Kidney (tissue), 14 donors: ENCODE measurements around the gene MTA2. TPM values are rescaled to one million over a fixed set of nuclear protein-coding genes. Genes with fewer than 3 reads are reported as not detected.
A peak's percentile ranks its signal among the peaks of the same experiment; 100 is the strongest.

Source experiments
- DNase-seq, 5 donors: peaks; one replicate each; pipeline ENCODE4 v3.0.0-alpha.2; 2013 to 2020
- FAIRE-seq: peaks from 2 replicates; lab custom pipeline; 2012; peaks lifted over from hg19 to GRCh38; lab: Jason Lieb, UNC
- H3K27ac ChIP-seq, 2 donors: one replicate each; pipeline ENCODE4 v1.7.0; 2013; ENCODE audit warnings: low read depth in 2 of 2, low read length in 2 of 2, inconsistent platforms in 1 of 2
- H3K27me3 ChIP-seq: one replicate; pipeline ENCODE4 v1.7.1; 2013; ENCODE audit warnings: low read length, inconsistent platforms; ENCODE audit not compliant: control insufficient read depth, insufficient read depth
- H3K36me3 ChIP-seq, 3 donors: one replicate each; pipeline versions ENCODE4 v1.7.0 to v1.7.1; 2013; ENCODE audit warnings: low read length in 3 of 3, control low read depth in 1 of 3, inconsistent platforms in 1 of 3; ENCODE audit not compliant: insufficient read depth in 3 of 3, control insufficient read depth in 2 of 3
- H3K4me1 ChIP-seq, 3 donors: one replicate each; pipeline versions ENCODE4 v1.7.0 to v1.7.1; 2013; ENCODE audit warnings: low read length in 3 of 3, inconsistent platforms in 1 of 3, low read depth in 1 of 3; ENCODE audit not compliant: control insufficient read depth in 2 of 3, insufficient read depth in 2 of 3
- H3K4me3 ChIP-seq, 3 donors: one replicate each; pipeline versions ENCODE4 v1.7.0 to v1.8.1; 2013; ENCODE audit warnings: low read length in 3 of 3, control low read depth in 1 of 3, inconsistent platforms in 1 of 3
- H3K9ac ChIP-seq, 3 donors: one replicate each; pipeline versions ENCODE4 v1.7.0 to v1.7.1; 2013; ENCODE audit warnings: low read length in 3 of 3, control low read depth in 1 of 3, inconsistent platforms in 1 of 3
- H3K9me3 ChIP-seq, 3 donors: one replicate each; pipeline versions ENCODE4 v1.7.0 to v1.7.1; 2013; ENCODE audit warnings: low read length in 3 of 3, control low read depth in 1 of 3, inconsistent platforms in 1 of 3; ENCODE audit not compliant: control insufficient read depth in 2 of 3, insufficient read depth in 1 of 3
- CTCF ChIP-seq: IDR thresholded peaks from 3 replicates; pipeline ENCODE4 v1.5.1; 2012; ENCODE audit warnings: mild to moderate bottlenecking, moderate library complexity, borderline replicate concordance; ENCODE audit not compliant: insufficient read depth; ENCODE audit errors: extremely low read depth
- intact Hi-C: fragments of 100-400 bp; cut with DNase I; formaldehyde crosslinking; loops from one replicate; pipeline ENCODE4 v1.11.1; 2022
- polyA plus RNA-seq: library from polyadenylated mRNA; stranded (reverse); fragments of 350-450 nt; fragmentation: Illumina TruSeq; extraction: RNeasy Lipid Tissue Mini Kit (QIAGEN cat#74804); gene quantifications from one replicate; pipeline ENCODE4 v1.2.3, GENCODE V29; 2014; ENCODE audit warnings: low read depth, low replicate concordance; ENCODE audit not compliant: insufficient read depth
- total RNA-seq: library from RNA; stranded (reverse); fragmentation: NEBNext Ultra II Directional; extraction: Animal tissue kit (Norgen Biotek cat#: 25700); gene quantifications from one replicate; pipeline ENCODE4 v1.2.1, GENCODE V29; 2021
- donor health status: control.
- donor health status: control.
- donor health status: control.
- donor health status: control.
- donor health status: control.
- donor health status: DM: yes; HTN: yes; CAD: no.
- donor health status: Normal renal cell carcinoma (clear cell type).

MTA2 gene
- total and polyA plus RNA-seq, 2 donors from 2014 or later: 34.4 to 71.8 TPM

GRCh38 chr11:62545437-62546243 is 56.0 kb downstream of the MTA2 start:
- H3K4me3 ChIP-seq: peak overlapping the region; percentile 85 to 90 (median 90)
- no peaks in the 10 kb centered on the region for H3K9me3 ChIP-seq
- peak overlapping the region; percentile 65 to 97 (median 90) for H3K9ac ChIP-seq
- peak overlapping the region; percentile 97 to 99 for H3K27ac ChIP-seq
- FAIRE-seq: no peak
- H3K36me3 ChIP-seq: no peaks in the 10 kb centered on the region
- TF ChIP-seq CTCF: no peak
- peak; percentile 95 to 98 (median 97) for DNase-seq
- intact Hi-C loops: loop anchor here (10.0 kb wide), 1 partner anchor 121 kb away; no protein-coding TSS in a partner anchor
- H3K4me1 ChIP-seq: peaks cover 0 to 42% (median 28%) of the 10 kb centered on the region in 3 donors
- no peaks in the 10 kb centered on the region for H3K27me3 ChIP-seq

GRCh38 chr11:62544581-62545436 is 56.9 kb downstream of the MTA2 start:
- Histone ChIP-seq H3K4me1 (peaks cover 0 to 49% (median 33%) of the 10 kb centered on the region in 3 donors), H3K4me3 (peak overlapping the region; percentile 85 to 90 (median 90)), H3K36me3 (no peaks in the 10 kb centered on the region), H3K27me3 (no peaks in the 10 kb centered on the region), H3K27ac (peak overlapping the region; percentile 97 to 99), H3K9me3 (no peaks in the 10 kb centered on the region), H3K9ac (peak overlapping the region; percentile 65 to 93 (median 85))
- DNase-seq (peak in 2 of 5 donors; percentile 52 to 63), FAIRE-seq (no peak)
- TF ChIP-seq CTCF: no peak
- intact Hi-C loops: loop anchor here (10.0 kb wide), 1 partner anchor 120 kb away; no protein-coding TSS in a partner anchor

- Histone ChIP-seq H3K9ac (peak overlapping the region in 2 of 3 donors; percentile 85 to 93), H3K27ac (peak overlapping the region; percentile 97 to 99), H3K9me3 (no peaks in the 10 kb centered on the region), H3K4me1 (peaks cover 0 to 56% (median 37%) of the 10 kb centered on the region in 3 donors), H3K36me3 (no peaks in the 10 kb centered on the region), H3K27me3 (no peaks in the 10 kb centered on the region), H3K4me3 (peak overlapping the region; percentile 85 to 90 (median 90))
- TF ChIP-seq CTCF: no peak
- intact Hi-C loops: loop anchor here (10.0 kb wide), 1 partner anchor 119 kb away; no protein-coding TSS in a partner anchor
- FAIRE-seq (no peak), DNase-seq (peak in 2 of 5 donors; percentile 63 to 74)
Measured at GRCh38 chr11:62543680-62544444, 57.8 kb downstream of the MTA2 start.
